GM18909 (cell line): ENCODE results near the gene SLC11A1.

Experiments
- ATAC-seq: cut with Tn5 transposase; IDR thresholded peaks from one replicate; pipeline ENCODE4 v1.9.1; 2021; ENCODE audit warnings: mild to moderate bottlenecking; ENCODE audit not compliant: unreplicated experiment, poor library complexity

Gene SLC11A1

DNA sequence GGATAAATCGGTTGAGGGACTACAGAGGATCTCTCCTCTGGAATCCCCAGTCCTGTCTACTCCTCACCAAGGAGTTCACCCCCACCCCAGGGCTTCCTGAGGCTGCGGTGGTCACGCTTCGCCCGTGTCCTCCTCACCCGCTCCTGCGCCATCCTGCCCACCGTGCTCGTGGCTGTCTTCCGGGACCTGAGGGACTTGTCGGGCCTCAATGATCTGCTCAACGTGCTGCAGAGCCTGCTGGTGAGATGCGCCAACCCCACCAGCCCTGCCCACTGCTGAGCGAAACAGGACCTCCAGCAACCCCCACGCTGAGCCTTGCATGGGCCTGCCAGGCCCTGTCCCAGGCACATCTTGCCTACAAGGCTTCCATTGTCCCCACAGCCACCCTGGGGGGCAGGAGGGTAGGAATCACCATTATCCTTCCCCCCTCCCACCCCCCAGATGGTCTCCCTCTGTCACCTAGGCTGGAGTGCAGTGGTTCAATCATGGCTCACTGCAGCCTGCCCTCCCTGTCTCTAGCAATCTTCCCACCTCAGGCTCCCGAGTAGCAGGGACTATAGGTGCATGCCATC, 10.9 kb downstream of the SLC11A1 start:
- ATAC-seq = no peak

GRCh38 chr2:218393750-218394290, 11.7 kb downstream of the SLC11A1 start:
- ATAC-seq = no peak

DNA sequence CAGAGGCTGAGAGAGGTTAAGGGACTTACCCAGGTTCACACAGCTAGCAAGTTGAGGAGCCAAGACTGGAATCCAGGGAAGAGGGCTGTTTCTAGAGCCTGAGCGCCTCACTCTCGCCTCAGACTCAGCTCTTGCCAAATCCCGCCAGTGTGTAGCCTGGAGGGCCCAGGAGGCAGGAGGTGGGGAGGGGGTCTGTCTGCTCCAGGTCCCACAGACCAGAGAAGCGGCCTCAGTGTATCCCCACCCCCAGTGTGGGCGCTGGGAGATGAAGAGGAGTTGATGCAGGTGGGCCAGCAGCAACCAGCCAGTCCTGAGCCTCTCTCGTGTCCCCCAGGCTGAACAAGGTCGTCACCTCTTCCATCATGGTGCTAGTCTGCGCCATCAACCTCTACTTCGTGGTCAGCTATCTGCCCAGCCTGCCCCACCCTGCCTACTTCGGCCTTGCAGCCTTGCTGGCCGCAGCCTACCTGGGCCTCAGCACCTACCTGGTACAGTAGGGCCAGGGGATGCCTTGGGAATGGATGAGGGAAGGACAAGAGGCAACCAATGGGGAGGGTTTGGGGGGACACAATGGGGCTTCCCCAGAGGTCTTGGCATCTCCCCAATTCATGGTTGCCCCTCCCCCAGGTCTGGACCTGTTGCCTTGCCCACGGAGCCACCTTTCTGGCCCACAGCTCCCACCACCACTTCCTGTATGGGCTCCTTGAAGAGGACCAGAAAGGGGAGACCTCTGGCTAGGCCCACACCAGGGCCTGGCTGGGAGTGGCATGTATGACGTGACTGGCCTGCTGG, 12.4 kb downstream of the SLC11A1 start:
- ATAC-seq = no peak

DNA sequence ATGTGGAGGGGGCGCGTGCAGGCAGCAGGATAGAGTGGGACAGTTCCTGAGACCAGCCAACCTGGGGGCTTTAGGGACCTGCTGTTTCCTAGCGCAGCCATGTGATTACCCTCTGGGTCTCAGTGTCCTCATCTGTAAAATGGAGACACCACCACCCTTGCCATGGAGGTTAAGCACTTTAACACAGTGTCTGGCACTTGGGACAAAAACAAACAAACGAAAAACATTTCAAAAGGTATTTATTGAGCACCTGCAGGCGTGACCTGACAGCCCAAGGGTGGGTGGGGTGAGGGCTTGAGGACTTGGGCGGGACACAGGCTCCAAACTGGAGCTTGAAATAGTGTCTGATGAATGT, 13.0 kb downstream of the SLC11A1 start:
- ATAC-seq = no peak

DNA sequence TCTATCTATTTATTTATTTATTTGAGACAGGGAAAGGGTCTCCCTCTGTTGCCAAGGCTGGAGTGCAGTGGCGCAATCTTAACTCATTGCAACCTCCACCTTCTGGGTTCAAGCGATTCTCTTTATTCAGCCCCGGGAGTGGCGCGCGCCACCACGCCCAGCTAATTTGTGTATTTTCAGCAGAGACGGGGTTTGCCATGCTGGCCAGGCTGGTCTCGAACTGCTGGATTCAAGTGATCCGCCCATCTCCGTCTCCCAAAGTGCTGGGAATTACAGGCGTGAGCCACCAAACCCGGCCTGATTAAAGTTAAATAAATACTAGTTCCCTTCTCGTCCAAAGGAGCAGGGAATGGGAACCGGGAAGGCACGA, 13.4 kb downstream of the SLC11A1 start:
- ATAC-seq = no peak

- peak; percentile 58 for ATAC-seq
Observed at GRCh38 chr2:218395826-218396687, 14.0 kb downstream of the SLC11A1 start.

GRCh38 chr2:218396688-218397462, 14.8 kb downstream of the SLC11A1 start:
- no peak for ATAC-seq

- no peak for ATAC-seq
Observed at GRCh38 chr2:218397463-218397819, 15.4 kb downstream of the SLC11A1 start.

DNA sequence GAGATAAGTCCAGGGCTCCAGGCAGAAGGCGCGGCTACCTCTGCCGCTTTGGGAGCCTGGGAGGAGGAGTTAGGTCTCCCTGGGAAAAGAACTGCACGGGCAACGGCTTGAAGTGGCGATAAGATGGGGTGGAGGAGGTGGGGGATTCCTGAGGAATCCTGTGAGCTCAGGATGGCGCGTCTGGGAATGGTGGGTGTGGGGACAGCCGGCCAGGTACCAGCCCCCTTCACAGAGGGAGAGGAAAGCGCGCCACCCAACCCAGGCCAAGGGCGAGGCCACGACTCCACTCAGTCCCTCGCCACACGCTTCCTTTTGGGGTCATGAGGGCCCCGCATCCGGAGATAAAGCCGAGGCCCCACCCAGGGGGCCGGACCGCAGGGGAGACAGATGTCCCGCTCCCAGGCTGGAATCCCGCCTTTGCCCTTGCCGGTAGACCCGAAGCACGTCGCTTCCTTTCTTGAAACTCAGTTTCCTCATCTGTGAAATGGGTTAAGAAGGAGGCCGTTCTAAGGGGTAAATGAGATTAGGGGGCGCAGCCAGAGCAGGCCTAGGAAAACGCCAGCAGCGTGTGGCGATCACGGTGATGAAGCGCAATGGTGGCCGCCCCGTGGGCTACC, 15.9 kb downstream of the SLC11A1 start:
- peak; percentile 16 for ATAC-seq

DNA sequence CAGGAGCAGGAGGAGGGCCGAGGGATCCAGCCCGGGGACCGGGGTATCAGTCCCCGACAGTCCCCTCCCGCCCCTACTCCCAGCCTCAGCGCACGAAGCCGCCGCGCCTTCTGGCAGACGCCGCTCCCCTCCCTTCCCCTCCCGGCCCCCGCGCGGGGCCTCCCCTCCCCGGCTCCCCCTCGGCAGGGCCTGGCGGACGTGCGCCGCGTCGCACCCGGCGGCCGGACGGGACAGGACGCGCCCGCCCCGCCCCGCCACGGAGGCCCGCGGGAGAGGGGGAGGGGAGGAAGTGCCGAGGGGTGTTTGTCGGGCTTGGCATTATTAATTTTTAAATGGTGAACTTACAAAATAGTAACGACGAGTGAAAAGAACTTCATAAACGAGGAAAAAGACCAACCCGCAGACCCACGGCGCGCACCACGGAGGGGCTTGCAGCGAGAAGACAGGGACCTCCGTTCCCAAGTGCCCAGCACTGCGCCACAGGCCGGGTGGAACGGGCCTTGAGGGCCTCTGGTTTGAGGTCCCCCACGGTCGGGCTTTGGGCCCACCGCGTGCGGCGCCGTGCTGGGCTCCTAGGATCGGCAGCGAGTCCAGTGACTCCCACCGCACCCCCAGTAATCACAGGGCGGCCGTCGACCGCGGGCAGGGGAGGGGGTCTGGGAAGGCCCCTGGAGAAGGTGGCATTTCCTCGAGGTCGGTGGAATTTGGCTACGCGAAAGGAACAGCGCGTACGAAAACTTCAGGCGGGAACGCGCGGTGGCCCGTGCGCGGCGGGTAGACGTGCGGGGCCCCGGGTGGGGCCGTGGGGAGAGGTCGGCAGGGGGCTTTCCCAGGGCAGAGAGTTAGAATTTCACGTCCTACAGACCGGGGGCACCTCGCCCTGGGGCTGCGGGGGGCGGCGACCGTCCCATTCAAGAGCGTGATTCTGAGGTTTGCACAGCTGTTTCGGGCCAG, 16.6 kb downstream of the SLC11A1 start:
- ATAC-seq = peak; percentile 20

GRCh38 chr2:218399391-218400166, 17.5 kb downstream of the SLC11A1 start, which contains the start of gene CTDSP1:
Gene CTDSP1 (plus strand): TSS chr2:218399868. CDS start chr2:218400091, 223 bp downstream.
- ATAC-seq = peak; percentile 40

DNA sequence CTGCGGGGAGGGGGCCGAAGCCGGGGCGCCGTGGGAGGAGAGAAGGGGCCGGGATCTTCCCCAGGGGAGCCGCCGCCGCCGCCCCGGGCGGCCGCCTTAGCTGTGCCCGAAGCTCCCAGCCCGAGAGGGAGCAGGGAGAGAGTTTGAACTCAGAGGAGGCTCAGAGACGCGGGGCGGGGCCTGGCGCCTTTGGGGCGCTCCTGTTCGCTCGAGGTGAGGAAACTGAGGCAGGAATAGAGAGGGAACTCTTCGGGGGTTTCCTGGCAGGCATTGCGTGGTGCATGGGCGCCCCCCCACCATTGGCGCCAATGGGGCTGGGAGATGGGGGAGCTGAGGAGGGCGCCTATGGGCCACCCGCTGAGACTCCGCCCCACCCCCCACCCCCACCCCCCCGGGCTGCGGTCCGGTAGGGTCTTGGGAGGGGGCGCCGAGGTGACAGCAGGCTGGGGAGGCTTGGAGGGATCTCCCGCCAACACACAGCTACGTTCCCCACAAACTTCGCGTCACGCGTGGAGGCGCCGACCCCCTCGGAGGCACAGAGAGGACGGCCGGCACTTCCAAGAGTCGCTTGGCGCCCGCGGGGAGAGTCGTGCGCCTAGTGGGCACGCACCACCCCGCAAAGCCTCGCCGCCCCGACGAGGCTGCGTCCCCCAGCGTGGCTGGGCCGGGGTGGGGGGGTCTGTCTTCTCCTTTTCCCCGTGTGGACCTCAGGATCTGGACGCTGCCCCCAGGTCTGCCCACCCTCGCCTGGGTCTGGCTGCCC, 18.3 kb downstream of the SLC11A1 start:
- ATAC-seq = no peak

GRCh38 chr2:218400930-218401881, 19.1 kb downstream of the SLC11A1 start:
- no peak for ATAC-seq

DNA sequence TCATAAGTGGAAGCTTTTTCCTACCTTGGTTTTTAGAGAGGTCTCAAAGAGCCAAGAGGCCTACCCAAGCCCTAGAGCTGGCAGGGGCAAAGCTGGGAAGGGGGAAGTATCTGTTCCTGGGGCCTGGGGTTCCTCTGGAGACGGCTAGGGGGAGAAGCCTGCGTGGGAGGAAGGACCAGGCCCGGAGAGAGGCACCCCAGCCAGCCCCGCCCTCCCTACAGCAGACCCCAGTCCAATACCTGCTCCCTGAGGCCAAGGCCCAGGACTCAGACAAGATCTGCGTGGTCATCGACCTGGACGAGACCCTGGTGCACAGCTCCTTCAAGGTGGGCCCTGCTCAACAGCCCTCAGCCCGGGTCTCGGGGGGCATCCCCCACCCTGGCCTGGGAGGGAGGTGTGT, 19.8 kb downstream of the SLC11A1 start:
- ATAC-seq = no peak

DNA sequence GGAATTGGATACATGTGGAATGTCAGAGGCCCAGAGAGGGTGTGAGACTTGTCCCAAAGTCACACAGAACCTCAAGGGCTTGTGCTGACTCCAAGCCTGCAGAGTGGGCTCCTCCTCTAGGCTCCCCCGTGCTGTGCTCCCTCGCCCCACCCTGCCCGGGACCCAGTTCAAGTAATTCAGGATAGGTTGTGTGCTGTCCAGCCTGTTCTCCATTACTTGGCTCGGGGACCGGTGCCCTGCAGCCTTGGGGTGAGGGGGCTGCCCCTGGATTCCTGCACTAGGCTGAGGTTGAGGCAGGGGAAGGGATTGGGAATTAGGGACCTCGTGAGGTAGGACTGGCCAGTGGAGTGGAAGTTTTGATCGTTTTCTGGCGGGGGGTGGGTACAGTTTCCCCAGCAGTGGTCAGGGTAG, 20.4 kb downstream of the SLC11A1 start:
- no peak for ATAC-seq

DNA sequence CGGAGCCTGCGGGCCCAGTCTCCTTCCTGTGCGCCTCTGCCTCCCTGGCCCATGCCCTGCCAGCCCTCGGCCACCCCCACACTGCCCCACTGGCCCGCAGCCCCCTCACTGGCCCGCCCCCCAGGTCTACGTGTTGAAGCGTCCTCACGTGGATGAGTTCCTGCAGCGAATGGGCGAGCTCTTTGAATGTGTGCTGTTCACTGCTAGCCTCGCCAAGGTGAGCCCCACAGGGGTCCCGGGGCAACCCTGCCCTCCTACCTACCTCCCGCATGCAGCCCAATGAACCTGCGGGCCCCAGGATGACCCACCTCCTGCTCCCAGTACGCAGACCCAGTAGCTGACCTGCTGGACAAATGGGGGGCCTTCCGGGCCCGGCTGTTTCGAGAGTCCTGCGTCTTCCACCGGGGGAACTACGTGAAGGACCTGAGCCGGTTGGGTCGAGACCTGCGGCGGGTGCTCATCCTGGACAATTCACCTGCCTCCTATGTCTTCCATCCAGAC, 20.9 kb downstream of the SLC11A1 start:
- ATAC-seq = no peak
